DND-41 (cell line): ENCODE results near the gene REG1A.

ENCODE experiments used
- EZH2 ChIP-seq: IDR thresholded peaks from 3 replicates; pipeline ENCODE4 v1.6.1; 2012; ENCODE audit warnings: borderline replicate concordance, low read depth, mild to moderate bottlenecking, moderate library complexity, low read length, inconsistent platforms; ENCODE audit not compliant: severe bottlenecking
- TF ChIP-seq, protein P1 (sequence below): IDR thresholded peaks from 2 replicates; pipeline ENCODE4 v1.5.1; 2012; ENCODE audit warnings: borderline replicate concordance, low read length, moderate library complexity, mild to moderate bottlenecking; ENCODE audit not compliant: poor library complexity, severe bottlenecking; ENCODE audit errors: extremely low read depth

DNA sequence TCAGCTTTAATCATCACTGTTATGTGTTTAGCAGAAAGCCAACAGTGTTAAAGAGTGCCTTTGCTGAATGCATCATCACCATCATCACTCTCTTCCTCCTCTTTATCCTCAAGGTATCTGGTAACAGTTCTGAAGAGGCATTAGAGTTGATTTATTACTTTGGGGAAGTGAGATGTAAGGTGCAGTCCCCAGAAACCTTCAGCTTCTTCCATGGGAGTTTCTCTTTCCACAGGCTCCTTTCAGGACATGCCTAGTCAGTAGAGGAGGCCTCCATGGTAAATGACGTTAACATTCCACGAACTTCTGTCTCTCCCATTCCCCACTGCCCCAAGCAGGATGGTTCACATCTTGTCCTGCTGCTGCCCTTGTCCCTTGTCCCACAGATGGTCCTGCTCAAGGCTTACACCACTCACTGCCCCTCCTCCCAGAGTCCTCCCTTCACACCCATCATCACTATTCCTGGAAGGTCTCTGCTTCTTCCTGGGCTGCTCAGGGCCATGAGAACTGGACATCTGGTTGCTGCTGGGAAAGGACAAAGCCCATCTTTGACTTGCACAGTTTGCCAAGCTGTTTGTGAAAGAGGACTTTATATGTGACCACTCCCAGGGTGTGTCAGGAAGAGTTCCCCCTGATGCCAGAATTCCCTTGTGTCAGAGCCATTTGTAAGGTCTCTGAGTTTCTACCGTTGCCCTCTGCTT is 5.3 kb upstream of the REG1A start:
- TF ChIP-seq EZH2 = no peak
- TF ChIP-seq, protein P1, sequence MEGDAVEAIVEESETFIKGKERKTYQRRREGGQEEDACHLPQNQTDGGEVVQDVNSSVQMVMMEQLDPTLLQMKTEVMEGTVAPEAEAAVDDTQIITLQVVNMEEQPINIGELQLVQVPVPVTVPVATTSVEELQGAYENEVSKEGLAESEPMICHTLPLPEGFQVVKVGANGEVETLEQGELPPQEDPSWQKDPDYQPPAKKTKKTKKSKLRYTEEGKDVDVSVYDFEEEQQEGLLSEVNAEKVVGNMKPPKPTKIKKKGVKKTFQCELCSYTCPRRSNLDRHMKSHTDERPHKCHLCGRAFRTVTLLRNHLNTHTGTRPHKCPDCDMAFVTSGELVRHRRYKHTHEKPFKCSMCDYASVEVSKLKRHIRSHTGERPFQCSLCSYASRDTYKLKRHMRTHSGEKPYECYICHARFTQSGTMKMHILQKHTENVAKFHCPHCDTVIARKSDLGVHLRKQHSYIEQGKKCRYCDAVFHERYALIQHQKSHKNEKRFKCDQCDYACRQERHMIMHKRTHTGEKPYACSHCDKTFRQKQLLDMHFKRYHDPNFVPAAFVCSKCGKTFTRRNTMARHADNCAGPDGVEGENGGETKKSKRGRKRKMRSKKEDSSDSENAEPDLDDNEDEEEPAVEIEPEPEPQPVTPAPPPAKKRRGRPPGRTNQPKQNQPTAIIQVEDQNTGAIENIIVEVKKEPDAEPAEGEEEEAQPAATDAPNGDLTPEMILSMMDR = no peak
